ENCODE measurements around the gene SOAT2.

GRCh38 chr12:53159195-53159839 is 56.0 kb downstream of the SOAT2 start:
- TF ChIP-seq EZH2 (optimal IDR thresholded peaks at IDR 0.05; ENCODE audit: low read depth, low read length) (no peak), EZH2phosphoT487 (IDR thresholded peaks at IDR 0.05; ENCODE audit: low read length) (no peak)
- TF ChIP-seq, protein P1, sequence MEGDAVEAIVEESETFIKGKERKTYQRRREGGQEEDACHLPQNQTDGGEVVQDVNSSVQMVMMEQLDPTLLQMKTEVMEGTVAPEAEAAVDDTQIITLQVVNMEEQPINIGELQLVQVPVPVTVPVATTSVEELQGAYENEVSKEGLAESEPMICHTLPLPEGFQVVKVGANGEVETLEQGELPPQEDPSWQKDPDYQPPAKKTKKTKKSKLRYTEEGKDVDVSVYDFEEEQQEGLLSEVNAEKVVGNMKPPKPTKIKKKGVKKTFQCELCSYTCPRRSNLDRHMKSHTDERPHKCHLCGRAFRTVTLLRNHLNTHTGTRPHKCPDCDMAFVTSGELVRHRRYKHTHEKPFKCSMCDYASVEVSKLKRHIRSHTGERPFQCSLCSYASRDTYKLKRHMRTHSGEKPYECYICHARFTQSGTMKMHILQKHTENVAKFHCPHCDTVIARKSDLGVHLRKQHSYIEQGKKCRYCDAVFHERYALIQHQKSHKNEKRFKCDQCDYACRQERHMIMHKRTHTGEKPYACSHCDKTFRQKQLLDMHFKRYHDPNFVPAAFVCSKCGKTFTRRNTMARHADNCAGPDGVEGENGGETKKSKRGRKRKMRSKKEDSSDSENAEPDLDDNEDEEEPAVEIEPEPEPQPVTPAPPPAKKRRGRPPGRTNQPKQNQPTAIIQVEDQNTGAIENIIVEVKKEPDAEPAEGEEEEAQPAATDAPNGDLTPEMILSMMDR (IDR thresholded peaks at IDR 0.05; ENCODE audit: low read length), result peak; percentile 99
